ENCODE data around the gene TMEM220.

- TF ChIP-seq CTCF (IDR thresholded peaks at IDR 0.05; ENCODE audit: insufficient read depth, low read length) = no peak
- TF ChIP-seq POLR2AphosphoS5 (IDR thresholded peaks at IDR 0.05; ENCODE audit: low read depth) = no peak
- TF ChIP-seq, protein P1, sequence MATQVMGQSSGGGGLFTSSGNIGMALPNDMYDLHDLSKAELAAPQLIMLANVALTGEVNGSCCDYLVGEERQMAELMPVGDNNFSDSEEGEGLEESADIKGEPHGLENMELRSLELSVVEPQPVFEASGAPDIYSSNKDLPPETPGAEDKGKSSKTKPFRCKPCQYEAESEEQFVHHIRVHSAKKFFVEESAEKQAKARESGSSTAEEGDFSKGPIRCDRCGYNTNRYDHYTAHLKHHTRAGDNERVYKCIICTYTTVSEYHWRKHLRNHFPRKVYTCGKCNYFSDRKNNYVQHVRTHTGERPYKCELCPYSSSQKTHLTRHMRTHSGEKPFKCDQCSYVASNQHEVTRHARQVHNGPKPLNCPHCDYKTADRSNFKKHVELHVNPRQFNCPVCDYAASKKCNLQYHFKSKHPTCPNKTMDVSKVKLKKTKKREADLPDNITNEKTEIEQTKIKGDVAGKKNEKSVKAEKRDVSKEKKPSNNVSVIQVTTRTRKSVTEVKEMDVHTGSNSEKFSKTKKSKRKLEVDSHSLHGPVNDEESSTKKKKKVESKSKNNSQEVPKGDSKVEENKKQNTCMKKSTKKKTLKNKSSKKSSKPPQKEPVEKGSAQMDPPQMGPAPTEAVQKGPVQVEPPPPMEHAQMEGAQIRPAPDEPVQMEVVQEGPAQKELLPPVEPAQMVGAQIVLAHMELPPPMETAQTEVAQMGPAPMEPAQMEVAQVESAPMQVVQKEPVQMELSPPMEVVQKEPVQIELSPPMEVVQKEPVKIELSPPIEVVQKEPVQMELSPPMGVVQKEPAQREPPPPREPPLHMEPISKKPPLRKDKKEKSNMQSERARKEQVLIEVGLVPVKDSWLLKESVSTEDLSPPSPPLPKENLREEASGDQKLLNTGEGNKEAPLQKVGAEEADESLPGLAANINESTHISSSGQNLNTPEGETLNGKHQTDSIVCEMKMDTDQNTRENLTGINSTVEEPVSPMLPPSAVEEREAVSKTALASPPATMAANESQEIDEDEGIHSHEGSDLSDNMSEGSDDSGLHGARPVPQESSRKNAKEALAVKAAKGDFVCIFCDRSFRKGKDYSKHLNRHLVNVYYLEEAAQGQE (IDR thresholded peaks at IDR 0.05; ENCODE audit: insufficient replicate concordance, low read depth) = no peak
- no peak for TF ChIP-seq SPI1 (IDR thresholded peaks at IDR 0.05; ENCODE audit: borderline replicate concordance, low read depth)
Measured at GRCh38 chr17:10771148-10771547, 41.3 kb upstream of the TMEM220 start.

All from HL-60 (cell line).